Peyer's patch (tissue), 4 donors: ENCODE data around the gene AFAP1L1. TPM values are rescaled to one million over a fixed set of nuclear protein-coding genes. Genes with fewer than 3 reads are reported as not detected.
A peak's percentile ranks its signal among the peaks of the same experiment; 100 is the strongest.

Source experiments
- DNase-seq, 3 donors: peaks; one replicate each; pipeline ENCODE4 v3.0.0-alpha.2; 2017 to 2019
- H3K27ac ChIP-seq, 4 donors: fragments of 200-600 bp; sonication (generic); one replicate each; pipeline ENCODE4 v1.5.1; 2016 to 2019
- H3K27me3 ChIP-seq, 2 donors: fragments of 200-600 bp; sonication (generic); one replicate each; pipeline ENCODE4 v1.5.1; 2019
- H3K36me3 ChIP-seq, 3 donors: fragments of 200-600 bp; sonication (generic); one replicate each; pipeline ENCODE4 v1.5.1; 2016 to 2019
- H3K4me1 ChIP-seq, 4 donors: fragments of 200-600 bp; sonication (generic); one replicate each; pipeline ENCODE4 v1.5.1; 2016 to 2019
- H3K4me3 ChIP-seq, 4 donors: fragments of 200-600 bp; sonication (generic); 1 replicate in 3 of 4; 2 replicates in 1 of 4; pipeline ENCODE4 v1.5.1; 2016 to 2019; ENCODE audit warnings: mild to moderate bottlenecking in 1 of 4
- H3K9me3 ChIP-seq, 4 donors: fragments of 200-600 bp; sonication (generic); one replicate each; pipeline ENCODE4 v1.5.1; 2016 to 2019; ENCODE audit warnings: mild to moderate bottlenecking in 1 of 4
- POLR2A ChIP-seq, 2 donors: fragments of 450-650 bp; IDR thresholded peaks; one replicate each; pipeline ENCODE4 v1.5.1; 2017; ENCODE audit warnings: antibody characterized with exemption in 2 of 2, mild to moderate bottlenecking in 2 of 2, moderate library complexity in 2 of 2
- total RNA-seq, 4 donors: library from RNA; depleted of rRNA; stranded (reverse); fragments of >200 nt; gene quantifications; one replicate each; pipeline ENCODE4 v1.1.0, GENCODE V29; 2016
- TF ChIP-seq, protein P1 (sequence below), 6 experiments: fragments of 450-650 bp in 4 of 6; fragments of 200-600 bp in 2 of 6; sonication (generic) in 1 of 6; IDR thresholded peaks; one replicate each; pipeline ENCODE4 v1.5.1; 2017 to 2019; ENCODE audit warnings: antibody characterized with exemption in 6 of 6, mild to moderate bottlenecking in 3 of 6, moderate library complexity in 1 of 6

Gene AFAP1L1
- total RNA-seq, result 10 to 100 TPM in 1 of 4 donors, 1 to 10 TPM in 3; 3.3 to 14.9 (median 4.9) TPM

- no peaks in the 10 kb centered on the region for H3K27me3 ChIP-seq
- peaks cover 0 to 12% (median 9%) of the 10 kb centered on the region in 4 donors for H3K4me1 ChIP-seq
- peaks cover 0 to 15% (median 0%) of the 10 kb centered on the region in 4 donors for H3K9me3 ChIP-seq
- DNase-seq, result peak in 2 of 3 donors; percentile 53 to 63
- no peaks in the 10 kb centered on the region for H3K36me3 ChIP-seq
- TF ChIP-seq, protein P1, sequence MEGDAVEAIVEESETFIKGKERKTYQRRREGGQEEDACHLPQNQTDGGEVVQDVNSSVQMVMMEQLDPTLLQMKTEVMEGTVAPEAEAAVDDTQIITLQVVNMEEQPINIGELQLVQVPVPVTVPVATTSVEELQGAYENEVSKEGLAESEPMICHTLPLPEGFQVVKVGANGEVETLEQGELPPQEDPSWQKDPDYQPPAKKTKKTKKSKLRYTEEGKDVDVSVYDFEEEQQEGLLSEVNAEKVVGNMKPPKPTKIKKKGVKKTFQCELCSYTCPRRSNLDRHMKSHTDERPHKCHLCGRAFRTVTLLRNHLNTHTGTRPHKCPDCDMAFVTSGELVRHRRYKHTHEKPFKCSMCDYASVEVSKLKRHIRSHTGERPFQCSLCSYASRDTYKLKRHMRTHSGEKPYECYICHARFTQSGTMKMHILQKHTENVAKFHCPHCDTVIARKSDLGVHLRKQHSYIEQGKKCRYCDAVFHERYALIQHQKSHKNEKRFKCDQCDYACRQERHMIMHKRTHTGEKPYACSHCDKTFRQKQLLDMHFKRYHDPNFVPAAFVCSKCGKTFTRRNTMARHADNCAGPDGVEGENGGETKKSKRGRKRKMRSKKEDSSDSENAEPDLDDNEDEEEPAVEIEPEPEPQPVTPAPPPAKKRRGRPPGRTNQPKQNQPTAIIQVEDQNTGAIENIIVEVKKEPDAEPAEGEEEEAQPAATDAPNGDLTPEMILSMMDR (IDR thresholded peaks at IDR 0.05), result no peak
- no peak for TF ChIP-seq POLR2A (IDR thresholded peaks at IDR 0.05)
- peak within 1 kb of the TSS; percentile 46 to 70 (median 56) for H3K27ac ChIP-seq
- peak within 1 kb of the TSS; percentile 35 to 64 (median 54) for H3K4me3 ChIP-seq
Observed at GRCh38 chr5:149271716-149272563, at the start of gene AFAP1L1. AFAP1L1 (plus strand) TSS chr5:149271859; CDS start chr5:149271969, 110 bp downstream.

GRCh38 chr5:149223081-149223848 is 48.4 kb upstream of the AFAP1L1 start:
- no peak for TF ChIP-seq POLR2A (IDR thresholded peaks at IDR 0.05)
- TF ChIP-seq, protein P1 (IDR thresholded peaks at IDR 0.05), result no peak
- H3K4me3 ChIP-seq, result no peak overlapping the region
- H3K9me3 ChIP-seq, result no peaks in the 10 kb centered on the region
- no peak overlapping the region for H3K27ac ChIP-seq
- H3K4me1 ChIP-seq, result peaks cover 0 to 6% (median 0%) of the 10 kb centered on the region in 4 donors
- H3K27me3 ChIP-seq, result no peaks in the 10 kb centered on the region
- H3K36me3 ChIP-seq, result no peaks in the 10 kb centered on the region
- no peak for DNase-seq

GRCh38 chr5:149224282-149224681 is 47.4 kb upstream of the AFAP1L1 start:
- Histone ChIP-seq H3K36me3 (no peaks in the 10 kb centered on the region), H3K27ac (no peak overlapping the region), H3K27me3 (no peaks in the 10 kb centered on the region), H3K4me3 (no peak overlapping the region), H3K4me1 (peaks cover 0 to 7% (median 0%) of the 10 kb centered on the region in 4 donors), H3K9me3 (no peaks in the 10 kb centered on the region)
- no peak for TF ChIP-seq POLR2A (IDR thresholded peaks at IDR 0.05)
- TF ChIP-seq, protein P1 (IDR thresholded peaks at IDR 0.05), result no peak
- no peak for DNase-seq

- Histone ChIP-seq H3K9me3 (no peaks in the 10 kb centered on the region), H3K27me3 (no peaks in the 10 kb centered on the region), H3K27ac (no peak overlapping the region), H3K36me3 (no peaks in the 10 kb centered on the region), H3K4me1 (peaks cover 0 to 4% (median 0%) of the 10 kb centered on the region in 4 donors), H3K4me3 (no peak overlapping the region)
- no peak for DNase-seq
- TF ChIP-seq, protein P1 (IDR thresholded peaks at IDR 0.05), result no peak
- TF ChIP-seq POLR2A (IDR thresholded peaks at IDR 0.05), result no peak
Observed at GRCh38 chr5:149227168-149227826, 44.4 kb upstream of the AFAP1L1 start.

GRCh38 chr5:149228618-149229297 is 42.9 kb upstream of the AFAP1L1 start:
- Histone ChIP-seq H3K36me3 (no peaks in the 10 kb centered on the region), H3K4me1 (peaks cover 0 to 4% (median 0%) of the 10 kb centered on the region in 4 donors), H3K27me3 (no peaks in the 10 kb centered on the region), H3K9me3 (no peaks in the 10 kb centered on the region), H3K4me3 (no peak overlapping the region), H3K27ac (peak overlapping the region in 2 of 4 donors; percentile 22 to 27)
- TF ChIP-seq POLR2A (IDR thresholded peaks at IDR 0.05), result no peak
- TF ChIP-seq, protein P1 (IDR thresholded peaks at IDR 0.05), result peak in 5 of 6 experiments; percentile 38 to 77 (median 70)
- DNase-seq, result peak in 1 of 3 donors; percentile 51
